HG03354 (cell line): ENCODE results near the gene KIF3A.

Experiments used
- ATAC-seq: cut with Tn5 transposase; IDR thresholded peaks from one replicate; pipeline ENCODE4 v1.9.1; 2021; ENCODE audit warnings: mild to moderate bottlenecking; ENCODE audit not compliant: unreplicated experiment, poor library complexity, severe bottlenecking

KIF3A gene

DNA sequence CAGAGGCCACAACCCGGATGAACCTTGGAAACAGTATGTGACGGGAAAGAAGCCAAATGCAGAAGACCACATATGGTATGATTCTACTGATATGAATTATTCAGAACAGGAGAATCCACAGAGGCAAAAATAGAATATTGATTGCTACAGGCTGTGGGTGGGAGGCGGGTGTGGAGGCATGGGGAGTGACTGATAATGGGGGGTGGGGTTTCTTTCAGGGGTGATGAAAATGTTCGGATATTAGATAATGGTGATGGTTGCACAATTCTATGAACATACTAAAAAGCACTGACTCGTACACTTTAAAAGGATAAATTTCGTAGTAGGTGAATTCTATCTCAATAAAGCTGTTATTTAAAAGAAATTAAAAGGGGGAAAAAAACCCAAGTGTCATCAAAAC lies 52.9 kb downstream of the KIF3A start:
- ATAC-seq: no peak

DNA sequence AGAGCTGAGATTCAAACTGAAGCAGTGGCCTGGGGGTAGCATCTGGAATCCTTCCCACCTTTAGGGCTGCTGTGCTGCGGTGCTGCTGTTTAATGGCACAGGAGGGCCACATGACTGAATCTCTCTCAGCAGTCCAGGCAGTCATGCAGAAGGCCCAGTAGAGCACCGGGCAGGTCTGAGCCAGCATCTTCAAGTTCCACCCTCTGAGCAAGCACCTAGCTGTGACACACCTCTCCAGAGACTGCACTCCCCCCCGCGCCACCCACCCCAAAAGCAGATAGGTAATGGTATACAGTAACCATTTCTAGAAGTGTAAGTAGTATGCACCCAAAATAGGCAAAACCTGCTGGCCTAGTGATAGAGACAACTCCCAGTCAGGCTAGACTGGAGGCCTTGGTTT lies 55.4 kb downstream of the KIF3A start:
- ATAC-seq: no peak

DNA sequence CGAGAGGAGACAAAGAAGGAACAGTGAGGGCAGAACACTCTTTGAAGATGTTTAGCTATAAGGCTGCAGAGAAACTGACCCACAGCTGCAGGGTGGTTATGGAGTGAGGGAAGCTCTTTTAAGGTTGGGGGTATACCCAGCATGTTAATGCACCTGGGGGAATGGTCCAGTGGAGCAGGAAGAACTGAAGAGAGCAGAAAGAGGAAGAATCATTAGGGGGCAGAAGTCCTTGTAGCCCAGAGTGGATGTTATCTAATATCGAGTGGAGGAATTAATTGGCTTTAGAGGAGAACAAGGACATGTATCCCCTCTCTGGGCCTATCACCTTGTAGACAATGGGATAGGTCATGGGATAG lies 55.9 kb downstream of the KIF3A start:
- ATAC-seq: no peak

DNA sequence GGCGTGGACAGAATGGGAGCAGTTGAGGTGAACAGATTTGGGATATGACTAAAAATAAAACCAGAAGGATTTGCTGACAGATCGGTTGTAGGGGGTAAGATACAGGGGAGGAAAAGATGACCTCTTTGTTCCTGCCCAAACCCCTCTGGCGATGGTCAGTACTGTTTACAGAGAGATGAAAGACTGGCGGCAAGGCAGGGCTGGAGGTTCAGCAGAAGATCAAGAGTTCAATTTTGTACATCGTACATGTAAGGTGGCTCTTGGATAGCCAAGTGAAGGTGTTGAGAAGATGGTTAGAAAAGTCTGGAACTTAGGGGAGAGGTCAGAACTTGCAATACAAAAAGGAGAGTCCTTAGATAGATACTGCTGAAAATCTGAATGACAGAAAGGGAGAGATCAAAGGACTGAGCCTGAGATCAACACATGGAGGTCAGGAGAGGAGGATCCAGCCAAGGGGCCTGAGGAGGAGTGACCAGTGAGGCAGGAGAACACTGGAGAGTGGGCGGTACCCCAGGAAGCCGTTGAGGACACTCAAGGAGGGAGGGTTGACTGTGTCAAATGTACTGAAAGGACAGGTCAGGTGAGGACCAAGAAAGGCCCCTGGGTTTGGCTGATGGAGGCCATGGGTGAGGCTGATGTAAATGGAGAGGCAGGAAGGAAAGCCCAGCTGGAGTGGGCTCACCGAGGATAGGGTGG lies 56.4 kb downstream of the KIF3A start:
- ATAC-seq: no peak

DNA sequence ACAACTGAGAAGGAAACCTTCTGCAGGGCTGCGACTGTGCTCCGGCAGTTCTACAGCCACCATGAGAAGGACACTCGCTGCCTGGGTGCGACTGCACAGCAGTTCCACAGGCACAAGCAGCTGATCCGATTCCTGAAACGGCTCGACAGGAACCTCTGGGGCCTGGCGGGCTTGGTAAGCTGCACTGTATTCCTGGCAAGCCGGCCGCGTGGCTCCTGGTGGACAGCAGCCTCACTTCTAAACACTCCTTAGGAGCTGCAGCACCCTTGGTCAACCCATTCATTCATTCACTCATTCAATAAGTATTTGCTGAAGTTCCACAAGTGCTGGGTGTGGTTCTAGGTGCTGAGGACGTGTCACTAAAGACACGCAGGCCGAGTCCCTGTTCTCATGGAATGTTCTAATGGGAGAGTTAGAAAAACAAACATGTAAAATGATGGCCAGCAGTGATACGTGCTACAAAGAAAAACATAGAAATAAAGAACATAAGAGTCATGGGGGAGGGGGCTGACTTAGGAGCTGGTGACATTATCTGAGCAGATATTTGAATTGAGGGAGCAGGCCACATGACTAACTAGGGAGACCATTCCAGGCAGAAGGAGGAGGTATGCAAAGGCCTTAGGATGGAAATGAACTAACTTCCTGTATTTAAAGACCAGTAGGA lies 57.5 kb downstream of the KIF3A start:
- ATAC-seq: no peak

DNA sequence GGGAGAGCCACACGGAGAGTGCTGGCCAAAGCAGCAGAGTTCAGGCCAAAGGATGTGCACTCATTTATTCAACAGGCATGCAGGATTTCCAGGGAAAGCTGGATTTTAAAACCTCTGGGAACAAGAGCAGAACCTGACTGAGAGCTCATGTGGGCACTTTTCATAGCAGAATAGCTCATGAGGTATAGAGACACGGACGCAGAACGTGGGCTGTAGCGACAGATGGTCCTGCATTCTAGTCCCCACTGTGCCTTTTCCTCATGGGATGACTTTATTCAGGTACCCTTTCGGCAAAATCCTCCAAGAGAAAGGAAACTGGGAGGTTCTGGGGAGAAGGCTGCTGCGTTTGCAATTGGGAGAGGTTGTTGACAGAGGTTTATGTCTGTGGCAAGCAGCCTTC lies 58.2 kb downstream of the KIF3A start:
- no peak for ATAC-seq

DNA sequence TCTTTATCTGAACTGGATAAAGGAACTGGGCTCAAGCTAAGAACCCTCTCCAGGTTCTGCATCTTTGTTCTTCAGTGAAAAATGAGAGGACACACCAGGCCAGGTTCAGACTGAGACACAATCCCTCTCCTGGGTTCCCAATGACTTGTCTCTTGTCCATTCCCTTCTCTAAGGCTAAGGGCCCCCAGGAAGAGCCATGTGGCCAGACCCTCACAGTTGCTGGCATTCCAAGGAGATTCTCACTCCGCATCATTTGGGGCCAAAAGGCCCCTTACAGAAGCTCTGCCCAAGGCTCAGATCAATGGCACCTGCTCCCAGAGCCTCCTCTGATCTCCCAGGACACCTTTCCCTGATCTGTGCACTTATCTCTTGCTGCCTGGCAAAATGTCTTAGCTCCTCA lies 58.6 kb downstream of the KIF3A start:
- ATAC-seq: no peak

DNA sequence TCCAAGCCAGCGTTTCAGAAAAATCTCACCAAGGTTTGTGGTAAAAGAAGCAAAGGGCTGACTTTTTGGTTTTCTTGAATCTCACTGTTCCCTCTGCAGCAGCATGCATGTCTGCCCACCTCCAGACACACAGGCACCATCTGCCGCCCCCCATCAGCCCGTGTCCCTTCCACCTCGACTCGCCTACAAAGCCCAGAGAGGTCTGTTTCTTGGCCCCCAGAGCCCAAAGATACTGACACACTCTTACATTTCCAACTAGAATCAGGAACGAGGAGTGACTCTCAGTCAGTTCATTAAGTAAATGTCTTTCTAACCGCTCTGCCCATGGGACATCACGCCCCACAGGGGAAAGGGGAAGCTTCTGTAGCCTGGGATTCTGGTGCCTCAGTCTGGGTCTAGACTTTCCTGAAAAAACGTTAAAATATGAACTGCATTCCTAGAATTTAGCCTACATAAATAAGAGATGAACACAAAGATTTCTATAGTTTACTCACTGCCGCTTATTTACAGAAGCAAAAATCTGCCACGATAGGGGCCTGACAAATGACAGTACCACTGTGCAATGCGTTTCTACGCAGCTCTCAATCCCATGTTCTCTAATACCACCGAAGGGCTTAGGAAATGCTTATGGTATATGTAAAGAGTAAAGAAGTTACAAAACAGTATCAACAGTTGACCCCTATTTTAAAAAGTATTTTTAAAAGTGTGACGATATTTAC lies 59.5 kb downstream of the KIF3A start:
- no peak for ATAC-seq

DNA sequence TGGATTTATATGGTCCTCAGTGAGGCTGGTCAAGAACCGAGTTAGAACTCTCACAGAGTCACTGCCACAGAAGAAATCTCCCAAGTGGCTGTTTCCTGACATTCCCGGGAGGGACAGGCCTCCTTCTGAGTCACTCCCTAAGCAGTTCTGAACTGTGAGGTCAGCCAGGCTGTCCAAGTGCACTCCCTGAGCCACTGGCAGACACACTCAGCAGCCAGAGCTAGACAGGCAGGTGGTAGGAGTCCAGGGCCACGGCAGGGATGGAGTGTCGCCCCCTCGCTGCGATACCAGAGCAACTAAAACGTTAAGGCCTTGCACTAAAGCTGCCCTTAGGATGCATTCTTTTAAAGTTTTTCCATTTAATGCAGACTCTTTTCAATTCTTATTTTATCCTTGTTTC lies 60.2 kb downstream of the KIF3A start:
- no peak for ATAC-seq

DNA sequence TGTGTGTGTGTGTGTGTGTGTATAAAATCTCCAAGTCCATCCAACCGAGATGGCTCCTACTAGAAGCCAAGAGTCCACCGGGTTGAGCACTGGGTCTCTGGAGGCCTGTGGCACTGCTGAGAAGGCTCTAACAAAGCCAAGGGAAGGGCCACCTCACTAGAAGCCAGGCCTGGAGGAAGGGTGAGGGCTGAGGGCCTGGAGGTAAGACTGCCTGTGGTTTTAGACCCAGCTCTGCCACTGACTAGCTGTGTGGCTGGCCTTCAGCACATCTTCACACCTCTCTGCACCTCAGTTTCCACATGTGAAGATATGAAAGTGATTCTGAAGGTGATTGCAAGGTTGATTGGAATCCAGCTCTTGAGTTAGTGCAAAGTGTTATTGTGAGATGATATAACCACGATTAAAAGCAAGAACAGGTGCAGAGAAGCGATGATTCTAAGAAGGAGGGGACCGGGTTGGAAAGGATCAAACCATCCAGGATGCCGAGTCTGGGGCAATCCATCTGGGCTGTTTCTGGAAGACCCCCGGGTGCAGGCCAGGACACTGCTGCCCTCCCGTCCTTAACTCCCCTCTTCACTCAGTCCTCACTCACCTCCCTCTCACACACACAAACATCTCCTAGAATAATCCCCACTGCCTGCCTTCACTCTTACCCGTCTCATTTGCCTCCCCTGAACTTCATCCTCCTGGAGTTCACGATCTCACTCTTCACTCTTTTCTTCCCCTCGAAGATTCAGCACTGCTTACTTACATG lies 61.2 kb downstream of the KIF3A start:
- no peak for ATAC-seq

DNA sequence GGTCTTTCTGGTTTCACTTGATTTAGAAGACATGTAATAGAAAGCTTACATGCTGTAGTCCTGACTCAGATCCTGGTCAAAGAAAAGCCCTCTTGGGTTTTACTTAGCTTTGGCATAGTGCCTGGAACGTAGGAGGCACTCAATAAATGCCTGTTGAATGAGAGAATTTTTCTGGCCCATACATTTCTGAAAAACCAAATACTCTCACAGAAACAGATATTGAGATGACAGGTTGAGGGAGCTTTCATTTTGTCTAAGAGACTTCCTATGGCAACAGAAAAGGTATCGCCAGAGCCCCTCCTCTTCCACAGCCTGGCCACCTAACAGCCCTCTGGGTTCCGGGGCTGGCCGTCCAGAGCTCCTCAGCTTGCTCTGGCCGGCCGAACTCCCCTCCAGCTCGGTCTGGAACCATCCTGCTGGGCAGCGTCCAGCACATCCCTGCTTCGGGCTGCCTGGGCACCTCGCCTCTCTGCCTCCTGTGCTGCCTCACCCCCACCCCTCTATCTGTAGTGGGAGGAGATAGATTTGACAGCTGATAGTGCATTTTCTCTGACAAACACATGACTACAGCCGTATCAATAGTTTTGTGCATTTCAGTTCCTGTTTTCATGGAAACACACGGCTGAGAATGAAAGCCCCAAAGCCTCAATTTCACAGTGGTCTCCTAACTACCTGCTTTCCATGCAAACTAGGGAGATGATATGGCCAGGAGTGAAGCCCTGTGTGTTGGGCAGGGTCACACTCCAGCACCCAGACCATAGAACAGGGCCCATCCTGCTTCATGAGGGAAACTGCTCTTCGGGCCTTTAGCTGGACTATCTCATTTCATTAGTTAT lies 62.5 kb downstream of the KIF3A start:
- ATAC-seq: peak; percentile 90

DNA sequence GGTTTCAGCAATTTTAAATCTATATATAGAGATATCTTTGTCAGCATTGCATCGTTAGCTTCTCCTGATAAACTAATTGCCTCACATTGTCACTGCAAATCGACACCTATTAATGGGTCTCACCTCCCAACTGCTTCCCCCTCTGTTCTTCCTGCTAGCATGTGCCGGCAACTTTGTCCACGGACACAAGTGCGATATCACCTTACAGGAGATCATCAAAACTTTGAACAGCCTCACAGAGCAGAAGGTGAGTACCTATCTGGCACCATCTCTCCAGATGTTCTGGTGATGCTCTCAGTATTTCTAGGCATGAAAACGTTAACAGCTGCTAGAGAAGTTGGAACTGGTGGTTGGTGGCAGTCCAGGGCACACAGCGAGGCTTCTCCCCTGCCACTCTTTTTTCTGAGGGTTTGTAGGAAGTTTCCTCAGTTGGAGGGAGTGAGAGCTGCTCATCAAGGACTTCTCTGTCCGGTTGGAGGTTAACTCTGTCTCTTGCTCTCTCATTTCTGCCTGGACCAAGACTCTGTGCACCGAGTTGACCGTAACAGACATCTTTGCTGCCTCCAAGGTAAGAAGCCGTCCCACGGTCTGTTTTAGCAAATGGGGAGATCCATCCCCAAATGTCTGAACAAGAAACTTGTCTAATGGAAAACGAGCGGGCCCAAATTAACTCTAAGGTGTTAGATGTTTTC lies 63.3 kb downstream of the KIF3A start, which contains the start of gene IL4:
Gene IL4 (plus strand): TSS at position 51 of the 692 bp plus-strand sequence. CDS start 62 bp downstream, at position 113.
- no peak for ATAC-seq

DNA sequence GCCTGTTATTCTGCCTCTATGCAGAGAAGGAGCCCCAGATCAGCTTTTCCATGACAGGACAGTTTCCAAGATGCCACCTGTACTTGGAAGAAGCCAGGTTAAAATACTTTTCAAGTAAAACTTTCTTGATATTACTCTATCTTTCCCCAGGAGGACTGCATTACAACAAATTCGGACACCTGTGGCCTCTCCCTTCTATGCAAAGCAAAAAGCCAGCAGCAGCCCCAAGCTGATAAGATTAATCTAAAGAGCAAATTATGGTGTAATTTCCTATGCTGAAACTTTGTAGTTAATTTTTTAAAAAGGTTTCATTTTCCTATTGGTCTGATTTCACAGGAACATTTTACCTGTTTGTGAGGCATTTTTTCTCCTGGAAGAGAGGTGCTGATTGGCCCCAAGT lies 63.9 kb downstream of the KIF3A start:
- ATAC-seq: no peak

DNA sequence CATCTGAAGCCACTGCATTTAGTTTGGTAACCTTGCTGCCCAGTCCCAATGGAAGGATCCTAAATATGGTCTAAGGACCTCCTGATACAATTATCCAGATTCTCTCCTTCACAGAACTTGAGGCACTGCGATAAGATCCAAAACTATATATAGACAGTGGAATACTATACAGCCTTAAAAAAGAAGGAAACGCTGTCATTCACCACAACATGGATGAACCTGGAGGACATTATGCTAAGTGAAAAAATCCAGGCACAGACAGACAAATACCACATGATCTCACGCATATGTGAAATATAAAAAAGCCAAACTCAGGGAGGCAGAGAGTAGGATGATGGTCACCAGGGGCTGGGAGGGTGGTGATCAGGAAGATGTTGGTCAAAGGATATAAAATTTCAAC lies 66.3 kb downstream of the KIF3A start:
- ATAC-seq: no peak

DNA sequence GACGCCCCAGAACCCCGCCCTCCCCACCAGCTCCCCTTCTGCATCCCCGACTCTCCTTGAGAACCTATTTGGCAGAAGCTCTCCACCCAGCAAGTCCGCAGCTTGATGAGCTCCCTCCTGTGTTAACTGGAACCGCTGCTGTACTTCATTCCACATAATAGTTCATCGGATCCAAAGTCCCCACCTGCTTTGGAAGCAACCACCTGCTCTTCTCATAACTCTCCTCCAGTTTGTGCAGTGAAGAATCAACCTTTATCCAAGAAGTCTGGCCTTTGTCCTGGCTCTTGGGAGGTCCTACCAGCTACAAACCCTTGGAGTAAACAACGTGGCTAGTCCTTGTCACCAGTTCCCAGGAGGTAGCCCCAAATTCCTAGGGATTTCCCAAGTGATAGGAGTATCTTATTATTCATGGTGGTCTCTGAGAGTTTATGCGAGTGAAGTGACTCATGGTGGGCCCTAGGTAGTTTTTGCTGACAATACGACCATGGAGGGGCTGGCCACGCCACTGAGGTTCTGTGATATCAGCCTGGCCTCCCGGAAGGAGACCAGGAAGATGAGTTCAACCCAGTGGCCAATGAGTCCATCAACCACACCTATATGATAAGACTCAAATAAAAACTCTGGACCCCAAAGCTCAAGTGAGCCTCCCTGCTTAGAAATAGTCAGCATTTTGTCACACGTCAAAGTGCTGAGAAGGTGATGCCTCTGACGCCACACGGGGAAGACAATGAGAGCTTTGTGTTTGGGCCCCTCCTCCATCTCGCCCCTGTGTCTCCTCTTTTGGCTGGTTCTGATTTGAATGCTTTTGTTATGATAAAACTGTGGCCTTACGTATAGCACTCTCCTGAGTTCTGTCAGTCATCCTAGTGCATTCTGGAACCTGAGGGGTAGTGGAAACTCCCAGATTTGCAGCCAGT lies 67.1 kb downstream of the KIF3A start:
- ATAC-seq: no peak

DNA sequence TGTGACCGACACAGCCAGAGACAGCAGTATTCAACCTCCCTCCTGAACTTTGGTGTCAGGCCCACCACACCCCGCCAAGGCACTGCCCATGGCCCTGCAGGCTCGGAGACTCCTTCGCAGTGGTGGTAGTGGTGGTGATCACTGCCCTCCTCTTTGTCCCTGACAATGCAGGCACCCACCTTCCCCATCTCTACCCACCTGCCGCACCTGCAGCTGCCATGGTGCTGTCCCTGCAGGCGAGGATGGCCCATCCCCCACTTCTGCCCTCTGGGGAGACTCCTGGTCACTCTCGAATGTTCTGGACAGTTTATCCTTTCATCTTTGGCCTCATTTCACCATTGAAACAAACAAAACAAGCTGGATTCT lies 67.9 kb downstream of the KIF3A start:
- no peak for ATAC-seq

DNA sequence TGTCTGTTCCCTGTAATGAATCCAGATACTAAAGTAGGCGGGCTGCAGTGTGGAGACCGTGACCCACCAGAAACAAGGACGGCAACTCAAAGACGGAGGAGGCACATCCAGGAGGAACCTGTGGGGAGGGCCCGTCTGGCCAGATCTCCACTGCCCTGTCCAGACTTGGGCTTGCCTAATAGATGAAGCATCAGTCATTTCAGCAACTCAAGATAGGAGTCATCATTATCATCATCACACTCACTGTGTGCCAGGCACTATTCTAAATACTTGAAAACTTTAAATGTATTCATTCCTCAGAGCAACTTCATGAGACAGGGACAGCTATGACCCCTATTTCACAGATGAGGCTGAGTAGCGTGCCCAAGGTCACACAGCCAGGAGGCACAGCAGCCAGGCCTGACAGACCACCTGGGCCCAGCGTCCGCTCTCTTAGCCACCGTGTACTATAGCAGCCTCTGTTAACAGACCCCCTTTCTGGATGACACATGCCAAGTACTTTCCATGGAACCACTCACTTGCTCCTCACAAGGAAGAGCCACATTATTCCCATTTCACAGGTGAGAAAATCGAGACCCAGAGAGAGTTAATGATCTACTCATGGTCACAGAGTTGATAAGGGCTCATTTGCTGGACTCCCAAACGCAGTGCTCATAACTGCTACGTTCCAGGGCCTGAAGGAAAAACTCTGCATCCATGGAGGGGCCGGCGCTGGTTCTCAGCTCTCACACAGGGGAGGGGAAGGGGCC lies 68.5 kb downstream of the KIF3A start:
- ATAC-seq: no peak
